Osteocyte (in vitro differentiated cells): ENCODE results near the gene HSPA1A. TPM values are rescaled to one million over a fixed set of nuclear protein-coding genes. Genes with fewer than 3 reads are reported as not detected.

Source experiments
- DNase-seq: peaks from one replicate; pipeline ENCODE4 v3.0.0; 2021; ENCODE audit warnings: mixed read lengths; ENCODE audit not compliant: unreplicated experiment; ENCODE audit errors: extremely low spot score
- H3K27ac Mint-ChIP-seq: one replicate; pipeline ENCODE4 v1.8.0; 2021; ENCODE audit warnings: mild to moderate bottlenecking, mixed read lengths; ENCODE audit not compliant: unreplicated experiment
- H3K27me3 Mint-ChIP-seq: one replicate; pipeline ENCODE4 v1.8.0; 2021; ENCODE audit warnings: mixed read lengths; ENCODE audit not compliant: unreplicated experiment
- H3K36me3 Mint-ChIP-seq: one replicate; pipeline ENCODE4 v1.8.0; 2021; ENCODE audit warnings: mixed read lengths; ENCODE audit not compliant: unreplicated experiment
- H3K4me1 Mint-ChIP-seq: one replicate; pipeline ENCODE4 v1.8.0; 2021; ENCODE audit warnings: mixed read lengths; ENCODE audit not compliant: unreplicated experiment
- H3K4me3 Mint-ChIP-seq: one replicate; pipeline ENCODE4 v1.8.0; 2021; ENCODE audit warnings: mild to moderate bottlenecking, moderate library complexity, mixed read lengths; ENCODE audit not compliant: unreplicated experiment
- H3K9me3 Mint-ChIP-seq: one replicate; pipeline ENCODE4 v1.8.0; 2021; ENCODE audit warnings: mixed read lengths; ENCODE audit not compliant: unreplicated experiment
- CTCF ChIP-seq: fragments of 200-600 bp; sonication (generic); IDR thresholded peaks from 2 replicates; pipeline ENCODE4 v1.5.0; 2021; ENCODE audit warnings: antibody characterized with exemption, mild to moderate bottlenecking, moderate library complexity
- total RNA-seq: library from RNA; stranded (reverse); gene quantifications from 2 replicates; pipeline ENCODE4 v1.2.1, GENCODE V29; 2021

HSPA1A gene
- total RNA-seq, 1 donor from 2014 or later = 24.8 TPM

GRCh38 chr6:31782126-31782855, 33.1 kb upstream of the HSPA1A start:
- no peak for TF ChIP-seq CTCF
- H3K36me3 Mint-ChIP-seq = peaks cover 16% of the 10 kb centered on the region
- H3K27me3 Mint-ChIP-seq = no peaks in the 10 kb centered on the region
- no peak overlapping the region for H3K27ac Mint-ChIP-seq
- peaks cover 6% of the 10 kb centered on the region for H3K4me1 Mint-ChIP-seq
- DNase-seq = no peak
- H3K4me3 Mint-ChIP-seq = no peak overlapping the region
- H3K9me3 Mint-ChIP-seq = no peaks in the 10 kb centered on the region

DNA sequence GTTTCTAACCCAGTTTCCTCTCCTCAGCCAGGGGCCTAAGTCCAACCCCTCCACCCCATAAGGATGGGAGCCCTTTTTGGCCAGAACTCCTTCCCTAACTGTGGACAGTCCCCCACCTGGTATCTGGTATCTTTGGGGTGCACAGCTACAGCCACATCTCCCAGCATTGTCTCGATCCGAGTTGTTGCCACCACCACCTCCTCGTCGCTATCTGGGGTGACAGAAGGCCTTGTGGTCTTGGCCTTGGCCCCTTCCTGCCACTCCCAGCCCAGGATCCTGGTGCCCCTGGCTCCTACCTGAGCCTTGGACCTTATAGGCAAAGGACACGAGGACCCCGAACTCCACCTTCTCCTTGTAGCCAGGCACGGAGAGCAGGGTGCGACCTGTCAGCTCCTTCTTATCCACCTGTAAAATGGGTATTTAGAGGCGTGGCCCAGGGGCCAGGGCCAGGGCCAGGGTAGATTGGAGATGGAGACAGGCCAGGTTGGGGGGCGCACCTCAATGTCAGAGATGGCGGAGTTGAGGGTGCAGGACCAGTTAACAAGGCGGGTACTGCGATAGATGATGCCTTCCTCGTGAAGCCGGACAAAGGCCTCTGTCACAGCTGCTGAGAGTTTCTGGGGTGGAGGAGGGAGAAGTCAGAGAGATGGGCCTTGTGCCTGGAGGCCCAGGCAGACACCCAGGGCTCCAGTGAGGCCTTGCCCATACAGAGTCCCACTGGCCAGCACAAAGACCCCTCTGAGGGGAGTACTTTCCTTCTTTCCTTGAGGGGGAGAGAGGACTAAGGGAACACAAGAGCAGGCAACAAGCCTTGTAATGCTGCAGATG, 31.0 kb upstream of the HSPA1A start:
- Mint-ChIP-seq H3K27me3 (no peaks in the 10 kb centered on the region), H3K27ac (no peak overlapping the region), H3K9me3 (no peaks in the 10 kb centered on the region), H3K36me3 (peaks cover 16% of the 10 kb centered on the region), H3K4me1 (no peaks in the 10 kb centered on the region), H3K4me3 (no peak overlapping the region)
- no peak for TF ChIP-seq CTCF
- no peak for DNase-seq

DNA sequence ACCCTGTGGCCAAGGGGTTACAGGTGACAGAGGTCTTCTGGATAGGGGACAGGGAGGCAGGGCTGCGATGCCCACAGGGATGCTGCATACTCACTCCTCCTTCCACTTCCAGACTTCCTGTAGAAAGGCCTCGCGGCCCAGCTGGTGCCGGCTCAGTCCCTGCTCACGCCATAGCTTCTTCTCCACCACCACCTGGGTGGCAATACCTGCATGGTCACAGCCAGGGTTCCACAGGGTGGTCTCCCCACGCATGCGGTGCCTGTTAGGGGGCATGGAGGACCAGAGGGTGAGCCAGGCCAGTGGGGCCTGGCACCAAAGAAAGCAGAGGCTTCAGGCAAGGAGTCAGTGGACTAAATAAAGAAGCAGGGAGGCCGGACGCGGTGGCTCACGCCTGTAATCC, 29.9 kb upstream of the HSPA1A start:
- Mint-ChIP-seq H3K4me3 (no peak overlapping the region), H3K27me3 (no peaks in the 10 kb centered on the region), H3K27ac (no peak overlapping the region), H3K4me1 (no peaks in the 10 kb centered on the region), H3K9me3 (no peaks in the 10 kb centered on the region), H3K36me3 (peaks cover 19% of the 10 kb centered on the region)
- DNase-seq = no peak
- no peak for TF ChIP-seq CTCF

DNA sequence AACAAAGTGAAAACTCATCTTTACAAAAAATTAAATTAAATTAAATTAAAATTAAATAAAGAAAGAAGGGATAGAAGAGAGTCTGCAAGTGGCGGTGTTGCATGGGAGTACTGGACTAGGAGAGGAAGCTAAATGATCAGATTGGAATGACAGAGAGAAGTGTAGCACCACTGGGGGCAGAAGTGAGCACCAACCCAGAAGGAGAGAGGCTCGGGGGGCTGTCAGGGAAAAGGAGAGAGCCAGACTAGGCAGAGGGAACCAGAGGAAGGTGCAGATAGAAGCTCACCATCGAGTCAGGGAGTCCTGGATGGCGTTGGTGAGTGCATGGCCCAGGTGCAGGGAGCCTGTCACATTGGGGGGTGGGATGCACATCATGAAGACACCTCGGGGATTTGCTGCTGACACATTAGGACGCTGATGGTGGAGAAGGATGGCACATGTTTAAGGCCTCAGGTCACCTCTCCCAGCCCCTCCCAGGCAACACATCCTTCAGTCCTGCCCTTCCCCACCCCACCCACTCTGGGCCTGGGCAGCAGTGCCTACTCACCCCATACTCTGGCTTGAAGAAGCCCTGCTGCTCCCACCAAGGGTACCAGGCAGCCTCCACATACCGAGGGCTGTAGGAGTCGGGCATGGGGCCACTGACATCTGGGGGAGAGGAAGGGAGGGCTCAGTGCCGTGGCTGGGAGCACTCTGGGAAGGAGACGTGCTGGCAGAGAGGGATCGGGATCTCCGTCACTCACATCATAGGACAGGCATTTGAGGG, 23.8 kb upstream of the HSPA1A start:
- Mint-ChIP-seq H3K4me1 (peaks cover 17% of the 10 kb centered on the region), H3K27ac (peak overlapping the region; percentile 70), H3K4me3 (no peak overlapping the region), H3K36me3 (peaks cover 10% of the 10 kb centered on the region), H3K9me3 (no peaks in the 10 kb centered on the region), H3K27me3 (no peaks in the 10 kb centered on the region)
- peak; percentile 66 for TF ChIP-seq CTCF
- DNase-seq = no peak

- Mint-ChIP-seq H3K4me3 (no peak overlapping the region), H3K4me1 (peaks cover 17% of the 10 kb centered on the region), H3K9me3 (no peaks in the 10 kb centered on the region), H3K27me3 (no peaks in the 10 kb centered on the region), H3K36me3 (peaks cover 10% of the 10 kb centered on the region), H3K27ac (no peak overlapping the region)
- no peak for TF ChIP-seq CTCF
- DNase-seq = no peak
These were observed 23.3 kb upstream of the HSPA1A start for GRCh38 chr6:31792090-31792374.
